ENCODE results near the gene AURKA. TPM values are rescaled to one million over a fixed set of nuclear protein-coding genes. Genes with fewer than 3 reads are reported as not detected.
A peak's percentile ranks its signal among the peaks of the same experiment; 100 is the strongest.
"Not testable (repeated sequence)": the region's sequence is repeated elsewhere in the genome, so short reads cannot be mapped to it uniquely, and the experiment has no call there.

The AURKA gene
- total RNA-seq, 1 donor from 2014 or later: 11.7 TPM

DNA sequence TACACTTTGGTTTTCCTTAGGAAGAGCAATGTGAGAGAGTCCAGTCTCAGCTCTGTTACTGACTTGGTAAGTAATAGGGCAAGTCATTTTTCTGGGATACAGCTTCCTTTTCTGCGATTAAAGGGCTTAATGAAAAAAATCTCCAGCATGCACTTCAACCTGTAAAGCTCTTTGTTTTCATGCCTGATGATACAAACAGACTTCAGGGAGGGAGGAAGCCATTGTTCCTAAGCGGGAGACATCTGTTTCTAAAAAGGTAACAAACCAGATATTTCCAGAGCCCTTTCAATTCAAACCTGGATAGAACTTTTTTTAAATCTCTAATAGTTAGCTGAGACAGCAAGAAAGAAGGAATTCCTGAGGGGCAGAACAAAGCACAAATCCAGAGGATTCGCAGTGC, 14.9 kb upstream of the AURKA start:
- no peak for DNase-seq (ENCODE audit: extremely low spot score, unreplicated experiment)
- Mint-ChIP-seq H3K27ac (ENCODE audit: unreplicated experiment) (no peak overlapping the region), H3K4me1 (ENCODE audit: unreplicated experiment) (no peaks in the 10 kb centered on the region), H3K27me3 (ENCODE audit: unreplicated experiment) (no peaks in the 10 kb centered on the region), H3K36me3 (ENCODE audit: unreplicated experiment) (peaks cover 33% of the 10 kb centered on the region), H3K4me3 (ENCODE audit: unreplicated experiment) (no peak overlapping the region), H3K9me3 (ENCODE audit: unreplicated experiment) (no peaks in the 10 kb centered on the region)
- TF ChIP-seq, protein P1, sequence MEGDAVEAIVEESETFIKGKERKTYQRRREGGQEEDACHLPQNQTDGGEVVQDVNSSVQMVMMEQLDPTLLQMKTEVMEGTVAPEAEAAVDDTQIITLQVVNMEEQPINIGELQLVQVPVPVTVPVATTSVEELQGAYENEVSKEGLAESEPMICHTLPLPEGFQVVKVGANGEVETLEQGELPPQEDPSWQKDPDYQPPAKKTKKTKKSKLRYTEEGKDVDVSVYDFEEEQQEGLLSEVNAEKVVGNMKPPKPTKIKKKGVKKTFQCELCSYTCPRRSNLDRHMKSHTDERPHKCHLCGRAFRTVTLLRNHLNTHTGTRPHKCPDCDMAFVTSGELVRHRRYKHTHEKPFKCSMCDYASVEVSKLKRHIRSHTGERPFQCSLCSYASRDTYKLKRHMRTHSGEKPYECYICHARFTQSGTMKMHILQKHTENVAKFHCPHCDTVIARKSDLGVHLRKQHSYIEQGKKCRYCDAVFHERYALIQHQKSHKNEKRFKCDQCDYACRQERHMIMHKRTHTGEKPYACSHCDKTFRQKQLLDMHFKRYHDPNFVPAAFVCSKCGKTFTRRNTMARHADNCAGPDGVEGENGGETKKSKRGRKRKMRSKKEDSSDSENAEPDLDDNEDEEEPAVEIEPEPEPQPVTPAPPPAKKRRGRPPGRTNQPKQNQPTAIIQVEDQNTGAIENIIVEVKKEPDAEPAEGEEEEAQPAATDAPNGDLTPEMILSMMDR (IDR thresholded peaks at IDR 0.05): no peak

DNA sequence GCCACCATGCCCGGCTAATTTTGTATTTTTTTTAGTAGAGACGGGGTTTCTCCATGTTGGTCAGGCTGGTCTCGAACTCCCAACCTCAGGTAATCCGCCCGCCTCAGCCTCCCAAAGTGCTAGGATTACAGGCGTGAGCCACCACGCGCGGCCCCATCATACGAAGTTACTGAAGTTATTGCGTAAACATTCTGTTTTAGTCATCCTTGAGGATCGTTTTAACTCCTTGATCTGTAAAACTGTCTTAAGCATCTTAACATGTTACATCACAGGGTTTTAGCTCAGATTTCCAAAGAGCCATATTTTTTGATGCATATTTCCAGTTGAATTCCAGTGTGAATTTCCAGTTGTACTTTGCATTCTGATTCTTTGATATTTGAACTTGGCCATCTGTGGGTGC, 13.3 kb upstream of the AURKA start:
- H3K4me3 Mint-ChIP-seq (ENCODE audit: unreplicated experiment); H3K27ac Mint-ChIP-seq (ENCODE audit: unreplicated experiment); H3K4me1 Mint-ChIP-seq (ENCODE audit: unreplicated experiment); H3K9me3 Mint-ChIP-seq (ENCODE audit: unreplicated experiment); DNase-seq (ENCODE audit: extremely low spot score, unreplicated experiment); H3K27me3 Mint-ChIP-seq (ENCODE audit: unreplicated experiment): not testable (repeated sequence)
- H3K36me3 Mint-ChIP-seq (ENCODE audit: unreplicated experiment): peaks cover 34% of the 10 kb centered on the region

DNA sequence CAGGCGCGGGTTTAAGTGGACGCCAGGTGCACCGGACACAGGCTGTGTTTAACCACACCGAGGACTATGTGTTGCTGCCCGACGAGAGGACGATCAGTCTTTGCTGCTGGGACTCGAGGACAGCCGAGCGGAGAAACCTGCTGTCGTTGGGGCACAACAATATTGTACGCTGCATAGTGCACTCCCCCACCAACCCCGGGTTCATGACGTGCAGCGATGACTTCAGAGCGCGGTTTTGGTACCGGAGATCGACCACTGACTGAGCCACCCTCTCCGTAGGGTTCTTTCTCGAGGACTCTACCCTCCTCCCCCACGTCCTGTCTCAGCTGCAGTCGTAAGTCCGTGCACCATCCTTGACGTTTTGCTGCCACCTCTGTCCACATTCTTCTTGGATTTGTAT, 11.4 kb upstream of the AURKA start:
- Mint-ChIP-seq H3K27ac (ENCODE audit: unreplicated experiment) (no peak overlapping the region), H3K4me3 (ENCODE audit: unreplicated experiment) (no peak overlapping the region), H3K27me3 (ENCODE audit: unreplicated experiment) (no peaks in the 10 kb centered on the region), H3K36me3 (ENCODE audit: unreplicated experiment) (peaks cover 46% of the 10 kb centered on the region), H3K9me3 (ENCODE audit: unreplicated experiment) (no peaks in the 10 kb centered on the region), H3K4me1 (ENCODE audit: unreplicated experiment) (peaks cover 7% of the 10 kb centered on the region)
- DNase-seq (ENCODE audit: extremely low spot score, unreplicated experiment): no peak
- TF ChIP-seq, protein P1 (IDR thresholded peaks at IDR 0.05): no peak

DNA sequence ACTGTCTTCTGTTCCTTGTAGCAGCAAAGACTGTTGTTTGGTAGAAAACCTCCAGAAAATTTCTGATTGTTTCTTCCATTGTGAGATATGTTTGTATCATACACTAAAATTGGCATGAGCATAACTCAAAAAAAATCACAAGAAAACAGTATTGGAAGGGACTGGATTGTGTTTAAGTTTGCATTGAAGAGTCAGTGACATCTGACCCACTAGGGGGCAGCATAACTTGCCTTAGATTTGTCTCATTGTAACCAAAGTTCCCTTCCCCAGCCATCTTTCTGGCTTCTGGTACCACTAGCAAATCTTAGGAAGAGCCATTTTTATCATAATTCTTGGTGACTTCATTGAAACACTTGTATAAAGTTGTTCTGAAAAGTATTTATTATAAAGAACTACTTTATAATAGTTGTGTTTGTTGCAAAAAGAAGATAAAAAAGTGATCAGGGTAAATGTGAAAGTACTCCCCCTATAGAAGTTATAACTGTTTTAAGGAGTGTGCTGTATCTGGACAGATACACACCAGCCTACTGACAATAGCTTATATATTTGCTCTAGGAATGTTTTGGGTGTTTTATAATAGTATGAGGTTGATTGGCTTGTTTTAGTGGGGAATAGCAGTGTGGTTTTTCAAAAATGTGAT, 8.1 kb upstream of the AURKA start:
- Mint-ChIP-seq H3K4me1 (ENCODE audit: unreplicated experiment) (peaks cover 7% of the 10 kb centered on the region), H3K27ac (ENCODE audit: unreplicated experiment) (peak overlapping the region; percentile 31), H3K4me3 (ENCODE audit: unreplicated experiment) (no peak overlapping the region), H3K36me3 (ENCODE audit: unreplicated experiment) (peaks cover 49% of the 10 kb centered on the region), H3K27me3 (ENCODE audit: unreplicated experiment) (no peaks in the 10 kb centered on the region), H3K9me3 (ENCODE audit: unreplicated experiment) (no peaks in the 10 kb centered on the region)
- no peak for DNase-seq (ENCODE audit: extremely low spot score, unreplicated experiment)
- TF ChIP-seq, protein P1 (IDR thresholded peaks at IDR 0.05): peak; percentile 88

DNA sequence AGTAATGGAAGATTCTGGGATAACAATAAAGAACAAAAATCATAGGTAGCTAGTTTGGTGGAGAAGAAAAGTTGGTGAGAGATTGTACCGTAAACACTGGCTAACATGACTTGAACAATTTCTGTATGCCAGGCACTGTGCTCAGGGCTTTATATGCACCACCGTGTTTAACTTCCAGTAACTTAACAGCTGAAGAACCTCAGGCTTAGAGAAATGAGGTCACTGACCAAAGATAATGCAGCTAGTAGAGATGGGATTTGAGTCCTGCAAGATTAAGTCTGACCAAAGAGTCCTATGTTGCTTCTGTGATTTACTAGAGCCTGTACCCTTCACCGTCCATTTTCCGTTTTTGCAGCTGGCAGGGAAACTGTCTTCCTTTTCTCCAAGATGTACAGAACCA, 3.2 kb upstream of the AURKA start:
- Mint-ChIP-seq H3K4me1 (ENCODE audit: unreplicated experiment) (peaks cover 26% of the 10 kb centered on the region), H3K27ac (ENCODE audit: unreplicated experiment) (no peak overlapping the region), H3K27me3 (ENCODE audit: unreplicated experiment) (no peaks in the 10 kb centered on the region), H3K9me3 (ENCODE audit: unreplicated experiment) (no peaks in the 10 kb centered on the region), H3K4me3 (ENCODE audit: unreplicated experiment) (no peak overlapping the region), H3K36me3 (ENCODE audit: unreplicated experiment) (peaks cover 29% of the 10 kb centered on the region)
- DNase-seq (ENCODE audit: extremely low spot score, unreplicated experiment): no peak
- TF ChIP-seq, protein P1 (IDR thresholded peaks at IDR 0.05): no peak
